Spleen (tissue), 11 donors: Measurements from ENCODE around the gene ISG20L2. TPM values are rescaled to one million over a fixed set of nuclear protein-coding genes. Genes with fewer than 3 reads are reported as not detected.

Source experiments
- DNase-seq: peaks from one replicate; pipeline ENCODE4 v3.0.0-alpha.2; 2020
- H3K27ac ChIP-seq, 8 donors: fragments of 200-600 bp; sonication (generic) in 7 of 8; 1 replicate in 4 of 8; 2 replicates in 4 of 8; pipeline versions ENCODE4 v1.5.0 to v1.8.0; 2016 to 2021; ENCODE audit warnings: inconsistent platforms in 4 of 8, mild to moderate bottlenecking in 4 of 8, moderate library complexity in 1 of 8
- H3K27me3 ChIP-seq, 7 donors: fragments of 200-600 bp; sonication (generic) in 6 of 7; replicated peaks in 1 of 7; 1 replicate in 4 of 7; 2 replicates in 3 of 7; pipeline versions ENCODE4 v1.5.0 to v1.8.0; 2016 to 2021; ENCODE audit warnings: inconsistent platforms in 3 of 7, mild to moderate bottlenecking in 1 of 7
- H3K36me3 ChIP-seq, 6 donors: fragments of 200-600 bp; sonication (generic) in 5 of 6; 1 replicate in 4 of 6; 2 replicates in 2 of 6; pipeline versions ENCODE4 v1.5.0 to v1.8.0; 2016 to 2021; ENCODE audit warnings: inconsistent platforms in 2 of 6
- H3K4me1 ChIP-seq, 6 donors: fragments of 200-600 bp; sonication (generic) in 5 of 6; 1 replicate in 3 of 6; 2 replicates in 3 of 6; pipeline versions ENCODE4 v1.5.0 to v1.8.0; 2016 to 2021; ENCODE audit warnings: inconsistent platforms in 3 of 6
- H3K4me3 ChIP-seq, 8 donors: fragments of 200-600 bp; sonication (generic) in 7 of 8; 1 replicate in 4 of 8; 2 replicates in 4 of 8; pipeline versions ENCODE4 v1.5.0 to v1.8.0; 2016 to 2021; ENCODE audit warnings: inconsistent platforms in 4 of 8, mild to moderate bottlenecking in 4 of 8, moderate library complexity in 2 of 8
- H3K9me3 ChIP-seq, 8 donors: fragments of 200-600 bp; sonication (generic) in 7 of 8; 1 replicate in 4 of 8; 2 replicates in 4 of 8; pipeline versions ENCODE4 v1.5.0 to v1.8.0; 2016 to 2021; ENCODE audit warnings: inconsistent platforms in 4 of 8
- CTCF ChIP-seq, 11 experiments: fragments of 200-600 bp in 7 of 11; fragments of 450-650 bp in 4 of 11; sonication (generic) in 4 of 11; IDR thresholded peaks in 8 of 11; conservative IDR thresholded peaks in 3 of 11; 1 replicate in 7 of 11; 2 replicates in 4 of 11; pipeline versions ENCODE4 v1.4.0 to v1.8.0; 2016 to 2021; ENCODE audit warnings: antibody characterized with exemption in 11 of 11, inconsistent platforms in 4 of 11, mild to moderate bottlenecking in 1 of 11
- POLR2A ChIP-seq, 3 donors: fragments of 450-650 bp; IDR thresholded peaks; one replicate each; pipeline ENCODE4 v1.5.1; 2017; ENCODE audit warnings: antibody characterized with exemption in 3 of 3, mild to moderate bottlenecking in 1 of 3
- POLR2AphosphoS5 ChIP-seq, 3 donors: sonication (generic); formaldehyde crosslinking; IDR thresholded peaks; one replicate each; pipeline ENCODE4 v1.5.1; 2017; ENCODE audit warnings: antibody characterized with exemption in 3 of 3
- WGBS, 5 donors: extraction: QIAGEN DNeasy Blood & Tissue Kit in 3 of 5; methylation state at CpG; one replicate each; pipeline versions ENCODE4 v1.1.5 to v1.1.7; 2013 to 2018; 5-methylcytosine and 5-hydroxymethylcytosine counted together
- intact Hi-C: fragments of 100-400 bp; cut with DNase I; formaldehyde crosslinking; loops from one replicate; pipeline ENCODE4 v1.15.0; 2023; ENCODE audit warnings: low total_unique reads
- polyA plus RNA-seq, 3 donors: library from polyadenylated mRNA; stranded (reverse); fragments of 200-250 nt; gene quantifications; one replicate each; pipeline ENCODE4 v1.2.1, GENCODE V29; 2013
- total RNA-seq, 7 donors: library from RNA; depleted of rRNA in 3 of 7; stranded (reverse); fragments of >200 nt in 3 of 7; fragmentation: NEBNext Ultra II Directional in 4 of 7; extraction: Animal tissue kit (Norgen Biotek cat#: 25700) in 4 of 7; gene quantifications; one replicate each; pipeline versions ENCODE4 v1.1.0 to v1.2.1, GENCODE V29; 2016 to 2021
- donor health status: healthy with polysubstance abuse.
- donor health status: DM: no; HTN: no; CAD: no; lungs with moderate emphysema.
- donor health status: DM: no; HTN: no; CAD: no.
- donor health status: Bipolar disorder and iron deficiency.
- donor health status: healthy.
- donor health status: DM: no; HTN: no; CAD: no.
- donor health status: DM: yes; HTN: yes; CAD: no.

The ISG20L2 gene
- total and polyA plus RNA-seq, 10 donors: 6.6 to 46.7 (median 27.8) TPM

DNA sequence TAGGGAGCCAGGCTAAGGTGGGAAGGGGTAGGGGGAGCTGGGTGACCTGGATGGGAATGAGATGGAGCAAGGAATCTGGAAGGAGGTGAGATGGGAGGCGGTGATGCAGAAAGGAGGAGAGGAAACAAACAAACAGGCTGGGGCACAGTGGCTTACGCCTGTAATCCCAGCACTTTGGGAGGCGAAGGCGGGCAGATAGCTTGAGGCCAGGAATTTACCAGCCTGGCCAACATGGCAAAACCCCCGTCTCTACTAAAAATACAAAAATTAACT is 33.9 kb downstream of the ISG20L2 start:
- Histone ChIP-seq H3K27me3 (peaks cover 0 to 85% (median 42%) of the 10 kb centered on the region in 7 donors), H3K4me3 (no peak overlapping the region), H3K4me1 (peaks cover 3 to 43% (median 26%) of the 10 kb centered on the region in 6 donors), H3K27ac (no peak overlapping the region), H3K36me3 (no peaks in the 10 kb centered on the region), H3K9me3 (no peaks in the 10 kb centered on the region)
- no peak for DNase-seq
- intact Hi-C loops: no loop called here
- WGBS, 5 donors: 91 to 97% (median 95%) methylated on average over 5 of the region's 5 CpGs
- TF ChIP-seq POLR2AphosphoS5 (IDR thresholded peaks at IDR 0.05) (no peak), POLR2A (IDR thresholded peaks at IDR 0.05) (no peak), CTCF (IDR thresholded peaks at IDR 0.05 in 8 of 11, conservative IDR thresholded peaks at IDR 0.05 in 3 of 11) (no peak)

- H3K27me3 ChIP-seq: peaks cover 0 to 88% (median 42%) of the 10 kb centered on the region in 7 donors
- WGBS, 5 donors: 67 to 89% (median 80%) methylated on average over 12 of the region's 12 CpGs
Measured at GRCh38 chr1:156693848-156694689, 34.5 kb downstream of the ISG20L2 start.

DNA sequence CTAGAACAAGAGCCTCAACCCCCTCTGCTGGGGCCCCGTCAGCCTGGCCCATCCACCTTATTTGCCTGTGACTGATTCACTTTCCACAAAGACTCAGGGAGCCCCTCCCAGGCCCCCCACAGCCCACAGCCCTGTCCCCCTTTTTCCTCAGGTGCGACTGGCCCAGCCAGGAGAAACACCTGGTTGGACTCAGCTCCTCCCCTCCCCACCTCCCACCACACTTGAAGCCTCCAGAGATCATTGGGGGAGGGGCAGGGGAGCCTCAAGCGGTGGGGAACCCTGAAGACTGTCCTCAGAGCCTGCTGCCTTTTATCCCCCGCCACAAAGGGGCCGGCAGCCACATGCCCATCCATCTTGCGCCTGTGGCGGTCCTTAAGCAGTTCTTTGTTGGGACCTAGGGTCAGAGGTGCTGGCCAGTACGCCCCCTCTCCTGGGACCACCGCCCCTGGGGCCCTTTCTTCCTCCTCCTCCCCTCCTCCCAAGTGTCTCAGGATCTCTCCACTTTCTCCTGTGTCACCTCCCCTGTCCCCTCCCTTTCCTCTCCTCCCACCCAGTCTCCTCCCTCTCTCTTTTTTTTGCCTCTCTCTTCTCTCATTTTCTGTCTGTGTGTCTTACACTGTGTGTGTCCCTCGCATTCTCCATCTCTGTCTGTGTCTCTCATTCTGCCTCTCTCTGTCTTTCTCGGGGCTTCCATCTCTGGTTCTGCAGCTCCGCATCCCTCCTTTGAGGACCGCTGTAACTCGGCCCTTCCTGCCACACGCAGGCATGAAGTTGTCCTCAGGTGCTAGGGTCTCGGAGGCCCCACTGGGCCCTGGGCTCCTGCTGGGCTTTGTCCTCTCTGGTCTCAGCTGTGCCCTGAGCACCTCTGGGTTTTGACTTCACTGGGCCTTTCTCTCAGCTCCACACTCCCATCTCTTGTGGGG is 35.4 kb downstream of the ISG20L2 start:
- Histone ChIP-seq H3K4me3 (no peak overlapping the region), H3K27ac (peak overlapping the region in 1 of 8 donors; percentile 45), H3K9me3 (no peaks in the 10 kb centered on the region), H3K27me3 (peaks cover 0 to 92% (median 42%) of the 10 kb centered on the region in 7 donors), H3K4me1 (peaks cover 5 to 51% (median 33%) of the 10 kb centered on the region in 6 donors), H3K36me3 (no peaks in the 10 kb centered on the region)
- intact Hi-C loops: no loop called here
- DNase-seq: no peak
- 35 to 46% (median 40%) methylated on average over 14 to 16 of the region's 16 CpGs for WGBS, 5 donors
- no peak for TF ChIP-seq CTCF (IDR thresholded peaks at IDR 0.05 in 8 of 11, conservative IDR thresholded peaks at IDR 0.05 in 3 of 11)
- TF ChIP-seq POLR2AphosphoS5 (IDR thresholded peaks at IDR 0.05): no peak
- TF ChIP-seq POLR2A (IDR thresholded peaks at IDR 0.05): no peak

More at GRCh38 chr1:156693848-156694689, 34.5 kb downstream of the ISG20L2 start:
- TF ChIP-seq CTCF (IDR thresholded peaks at IDR 0.05 in 8 of 11, conservative IDR thresholded peaks at IDR 0.05 in 3 of 11) (no peak), POLR2A (IDR thresholded peaks at IDR 0.05) (no peak), POLR2AphosphoS5 (IDR thresholded peaks at IDR 0.05) (no peak)
- intact Hi-C loops: no loop called here
- no peak overlapping the region for H3K4me3 ChIP-seq
- no peaks in the 10 kb centered on the region for H3K9me3 ChIP-seq
- H3K27ac ChIP-seq: no peak overlapping the region
- H3K36me3 ChIP-seq: no peaks in the 10 kb centered on the region
- H3K4me1 ChIP-seq: peaks cover 5 to 49% (median 32%) of the 10 kb centered on the region in 6 donors
- no peak for DNase-seq
